ENCODE data around the gene ANTXR1. TPM values are rescaled to one million over a fixed set of nuclear protein-coding genes. Genes with fewer than 3 reads are reported as not detected.

ANTXR1 gene
- total and polyA plus RNA-seq, 10 donors: 2.8 to 66.7 (median 36.9) TPM

GRCh38 chr2:69145204-69145603, 132.2 kb downstream of the ANTXR1 start:
- no peak for DNase-seq
- Histone ChIP-seq H3K36me3 (no peaks in the 10 kb centered on the region), H3K4me1 (no peaks in the 10 kb centered on the region), H3K4me3 (no peak overlapping the region), H3K9me3 (no peaks in the 10 kb centered on the region), H3K27ac (no peak overlapping the region), H3K27me3 (replicated peaks in 1 of 7) (no peaks in the 10 kb centered on the region)
- TF ChIP-seq POLR2AphosphoS5 (IDR thresholded peaks at IDR 0.05) (no peak), POLR2A (IDR thresholded peaks at IDR 0.05) (no peak)
- TF ChIP-seq, protein P1, sequence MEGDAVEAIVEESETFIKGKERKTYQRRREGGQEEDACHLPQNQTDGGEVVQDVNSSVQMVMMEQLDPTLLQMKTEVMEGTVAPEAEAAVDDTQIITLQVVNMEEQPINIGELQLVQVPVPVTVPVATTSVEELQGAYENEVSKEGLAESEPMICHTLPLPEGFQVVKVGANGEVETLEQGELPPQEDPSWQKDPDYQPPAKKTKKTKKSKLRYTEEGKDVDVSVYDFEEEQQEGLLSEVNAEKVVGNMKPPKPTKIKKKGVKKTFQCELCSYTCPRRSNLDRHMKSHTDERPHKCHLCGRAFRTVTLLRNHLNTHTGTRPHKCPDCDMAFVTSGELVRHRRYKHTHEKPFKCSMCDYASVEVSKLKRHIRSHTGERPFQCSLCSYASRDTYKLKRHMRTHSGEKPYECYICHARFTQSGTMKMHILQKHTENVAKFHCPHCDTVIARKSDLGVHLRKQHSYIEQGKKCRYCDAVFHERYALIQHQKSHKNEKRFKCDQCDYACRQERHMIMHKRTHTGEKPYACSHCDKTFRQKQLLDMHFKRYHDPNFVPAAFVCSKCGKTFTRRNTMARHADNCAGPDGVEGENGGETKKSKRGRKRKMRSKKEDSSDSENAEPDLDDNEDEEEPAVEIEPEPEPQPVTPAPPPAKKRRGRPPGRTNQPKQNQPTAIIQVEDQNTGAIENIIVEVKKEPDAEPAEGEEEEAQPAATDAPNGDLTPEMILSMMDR (IDR thresholded peaks at IDR 0.05 in 8 of 11, conservative IDR thresholded peaks at IDR 0.05 in 3 of 11): no peak
- intact Hi-C loops (cut with DNase I; ENCODE audit: low total_unique reads): no loop called here
- 74 to 88% (median 85%) methylated on average over 7 of the region's 7 CpGs for WGBS, 5 donors

DNA sequence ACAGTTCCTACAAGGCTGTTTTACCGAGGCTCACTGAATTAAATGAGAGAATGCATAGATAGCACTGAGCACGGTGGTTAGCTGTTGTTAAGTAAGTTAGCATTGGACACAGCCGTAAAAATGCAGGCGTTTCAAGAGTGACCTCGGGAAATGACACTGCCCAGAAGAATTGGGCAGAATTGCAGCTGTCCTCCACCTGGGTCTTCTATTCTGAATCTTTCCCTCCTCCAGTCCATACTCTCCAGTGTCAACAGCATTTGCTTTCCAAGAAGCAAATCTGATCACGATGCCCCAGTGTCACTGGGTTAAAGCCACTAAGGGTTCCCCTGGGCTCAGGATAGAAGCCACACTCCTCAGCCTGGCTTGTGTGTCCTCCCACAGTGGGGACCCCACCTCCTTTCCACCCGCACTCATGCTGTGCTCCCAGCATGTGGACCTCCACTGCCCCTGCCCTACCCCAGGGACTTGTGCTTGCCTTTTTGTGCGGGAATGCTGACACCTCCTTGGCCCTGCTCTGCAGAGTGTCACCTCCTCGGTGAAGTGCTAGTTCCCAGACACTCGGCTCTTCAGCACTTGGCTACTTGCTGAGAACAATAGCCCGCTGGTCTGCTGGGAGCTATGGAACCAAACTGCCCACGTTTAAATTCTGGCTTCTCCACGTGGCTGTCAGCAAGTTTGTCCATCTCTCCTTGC, 135.0 kb downstream of the ANTXR1 start:
- Histone ChIP-seq H3K27me3 (replicated peaks in 1 of 7) (no peaks in the 10 kb centered on the region), H3K9me3 (no peaks in the 10 kb centered on the region), H3K4me3 (no peak overlapping the region), H3K27ac (peak overlapping the region in 1 of 8 donors; percentile 15), H3K4me1 (no peaks in the 10 kb centered on the region), H3K36me3 (no peaks in the 10 kb centered on the region)
- 73 to 85% (median 79%) methylated on average over 13 of the region's 13 CpGs for WGBS, 5 donors
- TF ChIP-seq POLR2A (IDR thresholded peaks at IDR 0.05): no peak
- TF ChIP-seq, protein P1 (IDR thresholded peaks at IDR 0.05 in 8 of 11, conservative IDR thresholded peaks at IDR 0.05 in 3 of 11): no peak
- no peak for TF ChIP-seq POLR2AphosphoS5 (IDR thresholded peaks at IDR 0.05)
- DNase-seq: no peak
- intact Hi-C loops (cut with DNase I; ENCODE audit: low total_unique reads): no loop called here

DNA sequence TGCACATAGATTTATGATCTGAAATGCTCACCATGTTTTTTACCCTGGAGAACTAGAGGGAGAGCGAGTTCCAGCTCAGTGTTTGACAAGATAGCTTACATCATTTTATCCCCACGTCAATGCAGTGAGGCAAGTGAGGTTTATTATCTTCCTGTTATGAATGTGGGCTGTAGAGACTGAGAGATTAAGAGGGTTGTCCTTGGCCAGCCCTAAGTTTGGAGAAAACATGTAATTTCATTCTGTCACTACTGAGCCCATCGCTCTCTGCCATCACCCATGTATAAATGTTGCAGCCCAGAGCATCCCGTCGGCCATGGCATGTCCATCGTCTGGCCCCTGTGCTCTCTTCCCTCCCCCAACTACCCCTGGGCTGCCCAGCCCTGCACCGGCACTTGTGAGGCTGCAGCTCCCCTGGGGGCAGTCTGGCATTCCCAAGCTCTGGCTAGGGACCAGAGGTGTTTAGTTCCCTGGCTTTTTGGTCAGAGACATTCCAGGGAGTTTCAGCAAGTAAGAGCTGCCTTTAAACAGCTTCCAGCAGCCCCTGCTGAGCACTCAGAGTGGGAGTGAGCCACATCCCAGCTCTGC, 136.7 kb downstream of the ANTXR1 start:
- Histone ChIP-seq H3K27me3 (replicated peaks in 1 of 7) (no peaks in the 10 kb centered on the region), H3K4me3 (no peak overlapping the region), H3K9me3 (no peaks in the 10 kb centered on the region), H3K36me3 (no peaks in the 10 kb centered on the region), H3K4me1 (peaks cover 0 to 11% (median 0%) of the 10 kb centered on the region in 6 donors), H3K27ac (peak overlapping the region in 3 of 8 donors; percentile 14 to 17 (median 15))
- intact Hi-C loops (cut with DNase I; ENCODE audit: low total_unique reads): no loop called here
- TF ChIP-seq POLR2A (IDR thresholded peaks at IDR 0.05) (no peak), POLR2AphosphoS5 (IDR thresholded peaks at IDR 0.05) (no peak)
- TF ChIP-seq, protein P1 (IDR thresholded peaks at IDR 0.05 in 8 of 11, conservative IDR thresholded peaks at IDR 0.05 in 3 of 11): no peak
- WGBS, 5 donors: 68 to 79% (median 72%) methylated on average over 7 of the region's 7 CpGs
- DNase-seq: no peak

GRCh38 chr2:69151931-69152330, 139.0 kb downstream of the ANTXR1 start:
- TF ChIP-seq POLR2AphosphoS5 (IDR thresholded peaks at IDR 0.05): no peak
- TF ChIP-seq, protein P1 (IDR thresholded peaks at IDR 0.05 in 8 of 11, conservative IDR thresholded peaks at IDR 0.05 in 3 of 11): no peak
- TF ChIP-seq POLR2A (IDR thresholded peaks at IDR 0.05): no peak
- Histone ChIP-seq H3K4me1 (peaks cover 0 to 11% (median 0%) of the 10 kb centered on the region in 6 donors), H3K27me3 (replicated peaks in 1 of 7) (peaks cover 0 to 6% (median 0%) of the 10 kb centered on the region in 7 donors), H3K4me3 (no peak overlapping the region), H3K27ac (peak overlapping the region in 2 of 8 donors; percentile 12 to 54), H3K36me3 (no peaks in the 10 kb centered on the region), H3K9me3 (no peaks in the 10 kb centered on the region)
- 93 to 99% (median 95%) methylated on average over 4 of the region's 4 CpGs for WGBS, 5 donors
- intact Hi-C loops (cut with DNase I; ENCODE audit: low total_unique reads): no loop called here
- DNase-seq: no peak

All from spleen (tissue), 11 donors.